GM20000 (cell line): ENCODE measurements around the gene VSX1.

ENCODE experiments used
- DNase-seq: peaks from one replicate; pipeline ENCODE4 v3.0.0; 2012; ENCODE audit warnings: low spot score
- TF ChIP-seq, protein P1 (sequence below): IDR thresholded peaks from 2 replicates; pipeline ENCODE4 v1.5.1; 2012; ENCODE audit warnings: mild to moderate bottlenecking, control low read depth; ENCODE audit errors: extremely low read depth, missing control alignments

The VSX1 gene

GRCh38 chr20:25100914-25101313, 19.0 kb upstream of the VSX1 start:
- TF ChIP-seq, protein P1, sequence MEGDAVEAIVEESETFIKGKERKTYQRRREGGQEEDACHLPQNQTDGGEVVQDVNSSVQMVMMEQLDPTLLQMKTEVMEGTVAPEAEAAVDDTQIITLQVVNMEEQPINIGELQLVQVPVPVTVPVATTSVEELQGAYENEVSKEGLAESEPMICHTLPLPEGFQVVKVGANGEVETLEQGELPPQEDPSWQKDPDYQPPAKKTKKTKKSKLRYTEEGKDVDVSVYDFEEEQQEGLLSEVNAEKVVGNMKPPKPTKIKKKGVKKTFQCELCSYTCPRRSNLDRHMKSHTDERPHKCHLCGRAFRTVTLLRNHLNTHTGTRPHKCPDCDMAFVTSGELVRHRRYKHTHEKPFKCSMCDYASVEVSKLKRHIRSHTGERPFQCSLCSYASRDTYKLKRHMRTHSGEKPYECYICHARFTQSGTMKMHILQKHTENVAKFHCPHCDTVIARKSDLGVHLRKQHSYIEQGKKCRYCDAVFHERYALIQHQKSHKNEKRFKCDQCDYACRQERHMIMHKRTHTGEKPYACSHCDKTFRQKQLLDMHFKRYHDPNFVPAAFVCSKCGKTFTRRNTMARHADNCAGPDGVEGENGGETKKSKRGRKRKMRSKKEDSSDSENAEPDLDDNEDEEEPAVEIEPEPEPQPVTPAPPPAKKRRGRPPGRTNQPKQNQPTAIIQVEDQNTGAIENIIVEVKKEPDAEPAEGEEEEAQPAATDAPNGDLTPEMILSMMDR = no peak
- no peak for DNase-seq

DNA sequence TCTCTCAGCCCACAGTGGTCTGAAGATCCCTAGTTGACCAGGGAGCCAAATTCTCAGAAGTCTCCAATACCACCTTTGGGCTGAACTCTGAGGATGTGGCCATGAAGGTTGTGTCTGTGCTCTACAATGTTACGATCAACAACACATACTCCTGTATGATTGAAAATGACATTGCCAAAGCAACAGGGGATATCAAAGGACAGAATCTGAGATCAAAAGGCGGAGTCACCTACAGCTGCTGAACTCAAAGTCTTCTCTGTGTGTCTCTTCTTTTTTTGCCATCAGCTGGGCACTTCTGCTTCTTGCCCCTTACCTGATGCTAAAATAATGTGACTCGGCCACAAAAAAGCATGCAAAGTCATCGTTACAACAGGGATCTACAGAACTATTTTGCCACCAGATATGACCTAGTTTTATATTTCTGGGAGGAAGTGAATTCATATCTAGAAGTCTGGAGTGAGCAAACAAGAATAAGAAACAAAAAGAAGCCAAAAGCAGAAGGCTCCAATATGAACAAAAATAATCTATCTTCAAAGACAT, 17.7 kb upstream of the VSX1 start:
- TF ChIP-seq, protein P1 = no peak

GRCh38 chr20:25097498-25097897, 15.6 kb upstream of the VSX1 start:
- TF ChIP-seq, protein P1 = no peak
- DNase-seq = no peak

More for the DNA sequence above, 17.7 kb upstream of the VSX1 start:
- no peak for DNase-seq

DNA sequence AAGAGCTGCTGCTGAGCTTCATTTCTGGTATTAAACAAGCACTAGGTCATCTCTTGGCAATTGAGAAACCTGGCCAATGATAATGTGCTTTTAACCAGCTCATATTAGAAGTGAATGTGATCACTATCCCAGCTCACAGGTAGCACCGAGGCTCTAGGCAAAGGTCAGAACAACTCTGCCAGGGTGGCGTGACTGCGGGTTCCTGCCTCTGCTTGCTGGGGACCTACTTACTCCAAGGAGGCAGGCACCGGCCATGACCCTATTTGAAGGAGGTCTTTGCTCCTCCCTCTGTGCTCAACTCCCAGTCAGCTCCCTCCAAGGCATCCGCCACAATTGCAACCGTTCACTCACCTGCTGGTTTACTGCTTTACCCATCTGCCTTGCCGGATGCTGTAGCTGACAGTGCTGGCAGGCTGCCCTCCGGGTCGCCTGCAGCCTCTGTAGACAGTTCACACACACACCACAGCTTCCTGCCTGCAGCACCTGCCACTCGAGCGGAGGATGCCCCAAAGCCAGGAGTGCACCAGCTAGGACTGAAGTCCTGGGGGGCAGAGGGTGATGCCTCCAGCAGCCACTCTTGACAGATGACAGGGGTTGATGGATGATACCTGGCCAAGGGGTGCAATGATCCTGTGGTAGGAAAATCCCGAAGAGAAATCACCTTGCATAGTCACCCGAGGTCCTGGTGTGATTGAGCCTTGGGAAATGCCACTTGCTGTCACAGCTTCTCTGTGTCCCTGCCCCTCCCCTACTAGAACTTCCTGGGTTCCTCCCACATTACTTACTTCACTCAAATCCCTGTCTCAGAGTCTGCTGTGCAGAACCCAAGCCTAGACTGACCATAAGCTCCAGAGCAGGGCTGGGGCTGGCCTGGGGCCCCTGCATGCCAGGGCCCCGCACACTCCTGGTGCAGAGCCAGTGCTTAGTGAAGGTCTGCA, 8.8 kb upstream of the VSX1 start:
- no peak for DNase-seq
- TF ChIP-seq, protein P1 = no peak

- TF ChIP-seq, protein P1 = no peak
- DNase-seq = no peak
Measured at GRCh38 chr20:25089662-25090061, 7.7 kb upstream of the VSX1 start.

DNA sequence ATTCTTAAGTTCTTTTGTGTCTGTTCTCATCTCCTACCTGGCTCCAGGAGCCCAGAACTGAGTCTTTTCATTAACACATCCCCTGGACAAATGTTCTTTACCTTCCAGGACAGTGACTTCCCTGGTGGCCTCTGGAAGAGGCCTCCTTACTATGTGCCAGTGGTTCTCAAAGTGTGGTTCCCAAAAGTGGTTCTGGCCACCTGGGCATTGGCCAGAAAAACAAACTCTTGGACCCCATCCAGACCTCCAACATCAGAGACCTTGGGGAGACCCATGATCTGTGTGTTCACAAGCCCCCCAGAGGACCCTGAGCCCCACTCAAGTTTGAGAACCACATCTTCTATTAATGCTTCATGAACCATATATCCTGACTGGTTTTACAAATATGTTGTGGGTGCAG, 7.2 kb upstream of the VSX1 start:
- no peak for DNase-seq
- TF ChIP-seq, protein P1 = no peak

DNA sequence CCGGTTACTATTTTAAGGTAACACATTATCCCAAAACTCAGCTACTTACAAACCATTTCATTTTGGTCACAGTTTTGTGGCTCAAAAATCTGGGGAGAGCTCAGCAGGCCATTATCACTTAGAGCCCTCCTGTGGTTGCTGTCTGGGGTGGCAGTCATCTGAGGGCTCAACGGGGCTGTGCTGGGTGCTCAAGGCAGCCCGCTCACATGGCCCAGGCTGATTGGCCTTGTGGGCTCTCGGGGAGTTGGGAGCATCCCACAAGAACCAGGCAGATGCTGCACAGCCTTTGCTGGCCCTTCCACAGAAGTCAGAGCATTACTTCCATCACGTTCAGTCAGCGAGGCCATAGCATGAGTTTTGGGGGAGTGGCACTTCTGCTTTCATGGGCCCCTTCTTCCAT, 6.3 kb upstream of the VSX1 start:
- DNase-seq = no peak
- TF ChIP-seq, protein P1 = no peak
